22Rv1 (cell line): ENCODE measurements around the gene VTN.

Experiments
- ZFX ChIP-seq: fragments of 450-650 bp; IDR thresholded peaks from 2 replicates; pipeline ENCODE4 v1.6.1; 2017; ENCODE audit warnings: antibody characterized with exemption, borderline replicate concordance
- TF ChIP-seq, protein P1 (sequence below): fragments of 450-650 bp; IDR thresholded peaks from 2 replicates; pipeline ENCODE4 v1.5.1; 2017; ENCODE audit warnings: mild to moderate bottlenecking

DNA sequence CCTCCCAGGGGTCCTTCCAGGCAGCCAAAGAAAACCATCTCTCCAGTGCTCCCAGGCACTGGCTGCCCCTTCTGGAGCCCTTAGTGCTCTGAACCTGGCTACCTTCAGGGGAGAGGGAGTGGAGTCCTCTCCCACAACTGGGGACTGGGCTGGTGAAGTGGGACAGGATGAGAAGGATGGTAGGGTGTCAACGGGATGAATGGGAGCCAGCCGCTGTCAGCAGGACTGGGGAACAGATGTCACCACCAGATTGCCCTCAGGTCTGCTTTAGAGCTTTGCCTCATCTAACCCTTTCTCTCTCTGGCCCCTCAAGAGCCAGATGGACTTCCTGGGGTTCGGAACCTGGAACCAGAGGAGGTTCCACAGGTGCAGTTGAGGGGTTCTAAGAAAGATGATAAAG, 4.6 kb downstream of the VTN start:
- TF ChIP-seq, protein P1, sequence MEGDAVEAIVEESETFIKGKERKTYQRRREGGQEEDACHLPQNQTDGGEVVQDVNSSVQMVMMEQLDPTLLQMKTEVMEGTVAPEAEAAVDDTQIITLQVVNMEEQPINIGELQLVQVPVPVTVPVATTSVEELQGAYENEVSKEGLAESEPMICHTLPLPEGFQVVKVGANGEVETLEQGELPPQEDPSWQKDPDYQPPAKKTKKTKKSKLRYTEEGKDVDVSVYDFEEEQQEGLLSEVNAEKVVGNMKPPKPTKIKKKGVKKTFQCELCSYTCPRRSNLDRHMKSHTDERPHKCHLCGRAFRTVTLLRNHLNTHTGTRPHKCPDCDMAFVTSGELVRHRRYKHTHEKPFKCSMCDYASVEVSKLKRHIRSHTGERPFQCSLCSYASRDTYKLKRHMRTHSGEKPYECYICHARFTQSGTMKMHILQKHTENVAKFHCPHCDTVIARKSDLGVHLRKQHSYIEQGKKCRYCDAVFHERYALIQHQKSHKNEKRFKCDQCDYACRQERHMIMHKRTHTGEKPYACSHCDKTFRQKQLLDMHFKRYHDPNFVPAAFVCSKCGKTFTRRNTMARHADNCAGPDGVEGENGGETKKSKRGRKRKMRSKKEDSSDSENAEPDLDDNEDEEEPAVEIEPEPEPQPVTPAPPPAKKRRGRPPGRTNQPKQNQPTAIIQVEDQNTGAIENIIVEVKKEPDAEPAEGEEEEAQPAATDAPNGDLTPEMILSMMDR = no peak
- TF ChIP-seq ZFX = no peak
